Stimulated activated CD8-positive, alpha-beta memory T cell treated with anti-CD3 and anti-CD28 coated beads, Interleukin-4, amount 100 ng/mL, for 1 hour (primary cell): ENCODE measurements around the gene ULBP3.

Experiments used
- DNase-seq, 2 donors: peaks; one replicate each; pipeline ENCODE4 v3.0.0-alpha.2; 2020; ENCODE audit warnings: low read depth in 2 of 2, low spot score in 1 of 2

ULBP3 gene

GRCh38 chr6:150068720-150069648 is at the start of gene ULBP3:
TSS of gene ULBP3 (minus strand) at chr6:150069121. CDS start at chr6:150069066, 55 bp downstream.
- DNase-seq = peak; percentile 22 to 38

- no peak for DNase-seq
These were observed 49.7 kb upstream of the ULBP3 start for GRCh38 chr6:150118627-150119026.

DNA sequence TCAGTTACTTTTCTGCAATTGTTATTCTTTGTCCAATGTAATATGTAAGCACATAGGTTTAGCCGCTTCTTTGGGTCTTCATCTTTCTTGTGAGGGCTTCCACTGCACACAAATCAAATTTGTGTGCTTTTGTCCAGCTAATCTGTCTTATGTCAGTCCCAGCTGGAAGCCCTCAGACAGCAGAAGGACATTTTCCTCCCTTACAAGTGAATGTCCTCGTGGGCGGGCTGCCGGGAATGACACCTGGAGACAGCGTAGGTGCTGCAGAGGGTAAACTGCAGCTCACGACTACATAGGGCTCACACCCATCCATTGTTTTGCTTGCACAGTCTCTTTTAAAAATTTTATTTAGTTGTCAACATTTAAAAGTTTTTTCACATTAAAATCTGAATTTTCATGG is 49.3 kb upstream of the ULBP3 start:
- no peak for DNase-seq

GRCh38 chr6:150116200-150116800 is 47.4 kb upstream of the ULBP3 start:
- no peak for DNase-seq

- DNase-seq = no peak
These were observed 46.8 kb upstream of the ULBP3 start for GRCh38 chr6:150115769-150116168.

- no peak for DNase-seq
These were observed 43.3 kb upstream of the ULBP3 start for GRCh38 chr6:150112233-150112632.

DNA sequence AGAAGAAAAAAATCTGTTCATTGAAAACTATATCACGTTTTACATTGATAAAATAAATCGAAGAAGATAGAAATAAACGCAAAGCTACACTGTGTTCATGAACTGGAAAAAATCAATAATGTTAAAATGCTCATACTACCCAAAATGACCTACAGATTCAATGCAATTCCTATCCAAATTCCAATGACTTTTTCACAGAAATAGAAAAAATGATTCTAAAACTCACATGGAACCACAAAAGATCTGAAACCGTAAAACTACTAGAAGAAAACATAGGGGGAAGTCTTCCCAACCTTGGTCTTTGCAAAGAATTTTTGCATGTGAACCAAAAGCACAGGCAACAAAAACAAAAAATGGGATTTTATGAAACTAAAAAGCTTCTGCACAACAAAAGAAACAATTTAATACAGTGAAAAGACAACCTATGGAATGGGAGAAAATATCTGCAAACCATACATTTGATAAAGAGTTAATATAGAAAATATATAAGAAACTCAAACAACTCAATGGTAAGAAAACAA is 33.9 kb upstream of the ULBP3 start:
- no peak for DNase-seq

GRCh38 chr6:150100745-150101144 is 31.8 kb upstream of the ULBP3 start:
- no peak for DNase-seq

DNA sequence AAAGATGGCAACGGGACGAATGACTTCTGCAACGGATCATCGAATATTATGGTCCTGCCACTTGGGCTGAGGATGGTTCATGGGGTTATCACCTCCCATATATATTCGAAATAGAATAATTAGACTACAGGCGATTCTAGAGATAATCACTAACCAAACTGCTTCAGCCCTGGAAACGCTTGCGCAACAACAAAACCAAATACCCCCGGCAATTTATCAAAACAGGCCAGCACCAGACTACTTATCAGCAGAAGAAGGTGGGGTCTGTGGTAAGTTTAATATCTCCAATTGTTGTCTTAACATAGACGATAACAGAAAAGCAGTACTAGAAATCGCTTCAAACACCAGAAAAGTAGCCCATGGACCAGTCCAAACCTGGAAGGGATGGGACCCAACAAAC is 31.0 kb upstream of the ULBP3 start:
- no peak for DNase-seq

DNA sequence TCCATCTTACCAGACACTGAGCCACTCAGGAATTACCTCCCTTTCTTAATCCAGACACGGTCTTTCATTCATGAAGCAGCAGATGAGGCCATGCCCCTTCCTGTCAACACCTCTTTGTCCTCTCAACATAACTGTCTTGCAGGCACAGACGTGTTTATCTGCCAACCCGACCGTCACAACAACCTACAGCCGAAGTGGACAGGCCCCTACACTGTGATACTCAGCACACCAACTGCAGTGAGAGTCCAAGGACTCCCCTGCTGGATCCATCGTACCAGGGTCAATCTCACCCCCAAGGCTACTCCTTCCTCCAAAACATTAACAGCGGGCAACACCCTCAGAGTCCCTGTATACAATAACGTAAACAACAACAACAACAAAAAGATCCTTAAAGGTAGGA is 30.6 kb upstream of the ULBP3 start:
- no peak for DNase-seq

GRCh38 chr6:150098155-150098554 is 29.2 kb upstream of the ULBP3 start:
- no peak for DNase-seq

GRCh38 chr6:150093397-150093796 is 24.5 kb upstream of the ULBP3 start:
- no peak for DNase-seq

GRCh38 chr6:150091476-150091875 is 22.6 kb upstream of the ULBP3 start:
- DNase-seq = no peak

DNA sequence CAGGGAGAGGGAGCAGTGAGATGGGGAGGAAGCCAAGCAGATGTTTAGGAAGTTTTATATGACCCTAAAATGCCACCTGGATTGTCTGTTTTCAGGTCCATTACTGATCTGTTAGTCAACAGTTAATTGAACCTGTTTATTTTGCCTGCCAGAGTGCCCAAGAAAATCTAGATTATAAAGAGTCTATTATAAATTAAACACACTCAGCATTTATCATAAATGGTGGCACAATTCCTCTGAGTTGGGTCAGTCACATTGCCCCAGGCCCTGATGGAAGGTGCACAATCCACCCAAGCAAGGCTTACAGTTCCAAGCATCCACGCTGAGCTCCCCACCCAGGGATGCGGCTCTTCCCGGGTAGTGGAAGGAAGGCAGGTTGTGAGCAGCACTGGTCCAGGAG is 21.4 kb upstream of the ULBP3 start:
- no peak for DNase-seq

GRCh38 chr6:150088481-150089154 is 19.7 kb upstream of the ULBP3 start:
- no peak for DNase-seq

DNA sequence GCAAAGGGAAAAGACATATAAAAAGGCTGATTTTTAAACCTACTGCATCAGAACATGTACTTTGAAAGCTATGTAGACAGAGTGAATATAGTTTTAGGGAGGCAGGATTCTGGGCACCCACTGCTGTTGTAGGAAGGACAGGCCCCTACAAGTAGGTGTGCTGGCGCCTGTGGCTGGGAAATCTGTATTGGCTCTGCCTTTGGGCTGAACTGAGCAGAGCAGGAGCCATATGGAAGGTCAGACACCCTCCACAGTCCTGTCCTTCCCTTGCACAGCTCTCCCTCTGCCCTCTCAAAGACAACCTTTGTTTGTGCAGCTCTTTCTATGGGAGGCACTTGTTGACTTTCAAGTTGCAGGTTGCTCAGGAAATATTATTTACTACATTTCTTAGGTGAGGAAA is 18.4 kb upstream of the ULBP3 start:
- DNase-seq = no peak

GRCh38 chr6:150086026-150086425 is 17.1 kb upstream of the ULBP3 start:
- no peak for DNase-seq

DNA sequence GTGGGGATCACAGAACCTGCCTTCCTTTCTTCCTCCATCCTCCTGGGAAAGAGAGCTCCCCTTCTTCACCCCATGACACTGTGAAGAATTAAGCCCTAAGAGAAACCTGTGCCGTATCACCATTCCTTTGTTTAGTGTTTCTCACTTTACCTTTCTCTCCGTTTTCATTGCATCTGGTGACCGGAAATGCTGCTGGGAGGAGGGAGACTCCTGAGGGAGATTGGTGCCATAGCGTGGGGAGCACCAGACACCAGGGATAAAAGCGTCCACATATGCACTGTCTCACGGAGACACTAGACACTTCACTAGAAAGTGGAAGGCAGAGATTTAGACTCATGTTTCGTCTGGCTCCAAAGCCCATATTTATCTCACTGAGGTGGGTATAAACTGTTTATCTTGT is 15.5 kb upstream of the ULBP3 start:
- no peak for DNase-seq

- DNase-seq = no peak
These were observed 14.9 kb upstream of the ULBP3 start for GRCh38 chr6:150083839-150084238.

- no peak for DNase-seq
These were observed 12.8 kb upstream of the ULBP3 start for GRCh38 chr6:150081702-150082101.

DNA sequence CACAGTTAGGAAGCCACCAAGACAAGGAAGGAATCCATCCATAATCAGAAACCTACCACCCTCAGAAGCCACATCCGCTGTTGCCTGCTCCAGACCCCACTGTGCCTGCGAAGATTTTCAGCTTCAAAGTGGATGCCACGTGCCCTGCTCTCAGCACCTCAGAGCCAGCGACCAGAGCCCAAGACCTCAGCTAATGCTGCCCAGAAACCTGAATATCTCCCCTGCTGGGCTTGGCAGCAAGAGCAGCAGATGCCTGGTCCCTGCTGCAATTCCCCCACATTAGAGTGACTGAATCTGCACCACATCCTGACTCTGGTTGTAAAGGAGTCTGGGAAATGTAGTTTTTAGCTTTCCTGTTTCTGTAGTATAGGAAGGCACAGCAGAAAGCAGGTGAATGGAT is 10.7 kb upstream of the ULBP3 start:
- DNase-seq = no peak

- no peak for DNase-seq
These were observed 9.9 kb upstream of the ULBP3 start for GRCh38 chr6:150078788-150079187.
